NAMALWA (cell line): ENCODE data around the gene ROR1.

Source experiments
- DNase-seq: peaks from one replicate; pipeline ENCODE4 v3.0.0-alpha.2; 2015; ENCODE audit warnings: low spot score

The ROR1 gene

GRCh38 chr1:64107118-64107519 is 333.3 kb downstream of the ROR1 start:
- no peak for DNase-seq

DNA sequence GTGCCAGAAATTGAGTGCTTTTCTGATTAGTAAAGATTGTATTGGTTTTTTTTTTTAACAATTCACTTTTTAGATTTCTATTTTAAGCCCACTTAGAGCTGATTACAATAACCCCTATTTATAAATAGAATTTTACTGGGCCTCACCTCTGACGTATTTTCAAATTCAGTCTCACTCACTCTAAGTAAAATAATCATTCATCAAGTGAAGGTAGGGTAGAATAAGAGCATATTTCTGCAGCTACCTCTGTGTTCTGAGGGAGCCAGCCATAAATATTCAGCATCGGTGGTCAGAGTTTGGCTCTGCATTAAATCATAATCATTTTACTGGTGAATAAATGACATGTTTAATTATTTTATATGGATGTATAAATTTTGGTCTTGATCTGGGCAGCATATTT is 333.8 kb downstream of the ROR1 start:
- no peak for DNase-seq

DNA sequence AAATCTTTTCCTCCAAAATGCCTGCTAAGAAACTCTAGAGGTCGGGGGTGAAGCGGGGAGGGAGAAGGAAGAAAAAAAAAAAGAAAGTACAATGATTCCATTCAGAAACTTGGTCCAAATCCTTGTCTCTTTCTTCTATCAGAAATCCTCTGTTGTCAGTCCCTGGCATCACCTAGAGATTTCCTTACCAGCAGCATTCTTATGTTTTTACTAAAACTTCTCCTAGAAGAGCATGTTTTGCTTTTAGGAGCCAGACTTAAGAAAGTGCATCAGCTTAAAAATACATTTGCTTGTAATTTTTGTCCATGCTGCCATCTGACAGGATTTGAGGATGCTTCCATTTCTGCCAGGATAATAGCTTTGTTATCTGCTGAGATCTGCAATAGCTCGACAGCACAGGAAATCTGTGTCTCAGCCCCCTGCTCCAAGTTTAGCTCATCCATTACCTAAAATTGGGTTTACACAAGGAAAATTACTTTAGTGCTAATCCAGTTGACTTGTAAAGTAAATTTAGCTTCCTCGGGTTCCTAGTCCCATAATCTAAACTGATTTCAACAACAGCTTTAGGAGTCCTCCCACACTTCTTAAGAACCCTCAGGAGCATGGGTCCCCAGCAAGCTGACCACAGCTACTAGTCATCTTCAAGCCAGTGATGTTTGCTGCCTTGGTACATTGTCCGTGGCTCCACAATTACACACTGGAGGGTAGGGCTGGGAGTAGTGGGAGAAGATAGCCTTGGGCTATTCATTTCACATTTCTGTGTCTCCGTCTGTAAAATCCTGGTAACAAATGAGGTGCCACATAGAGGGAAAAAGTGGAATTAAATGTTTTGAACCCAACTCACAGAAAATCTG is 337.3 kb downstream of the ROR1 start:
- no peak for DNase-seq

GRCh38 chr1:64111787-64112186 is 338.0 kb downstream of the ROR1 start:
- DNase-seq = no peak

GRCh38 chr1:64112281-64112680 is 338.5 kb downstream of the ROR1 start:
- DNase-seq = no peak

GRCh38 chr1:64114012-64114525 is 340.3 kb downstream of the ROR1 start:
- no peak for DNase-seq

DNA sequence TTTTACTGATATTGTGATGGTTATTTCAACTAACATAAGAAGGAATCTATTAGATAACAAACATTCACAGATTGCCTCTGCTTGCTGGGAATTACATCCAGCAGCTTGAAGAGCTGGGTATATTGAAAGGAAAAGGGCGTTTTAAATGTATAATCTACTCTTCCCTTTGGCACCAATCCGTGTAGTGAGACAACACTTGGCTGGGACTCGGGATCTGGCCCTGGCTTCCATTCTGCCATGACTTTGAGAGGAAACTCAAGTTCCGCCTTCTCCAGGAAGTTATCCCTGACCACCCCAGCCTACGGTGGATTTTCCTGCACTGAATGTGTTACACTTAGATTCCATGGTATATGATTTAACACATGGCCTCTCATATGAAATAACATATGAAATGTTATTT is 342.7 kb downstream of the ROR1 start:
- no peak for DNase-seq

- DNase-seq = no peak
These were observed 343.7 kb downstream of the ROR1 start for GRCh38 chr1:64117492-64117891.

GRCh38 chr1:64121766-64122385 is 348.1 kb downstream of the ROR1 start:
- no peak for DNase-seq

- DNase-seq = no peak
These were observed 348.8 kb downstream of the ROR1 start for GRCh38 chr1:64122588-64122987.

GRCh38 chr1:64124704-64125440 is 351.1 kb downstream of the ROR1 start:
- DNase-seq = no peak

DNA sequence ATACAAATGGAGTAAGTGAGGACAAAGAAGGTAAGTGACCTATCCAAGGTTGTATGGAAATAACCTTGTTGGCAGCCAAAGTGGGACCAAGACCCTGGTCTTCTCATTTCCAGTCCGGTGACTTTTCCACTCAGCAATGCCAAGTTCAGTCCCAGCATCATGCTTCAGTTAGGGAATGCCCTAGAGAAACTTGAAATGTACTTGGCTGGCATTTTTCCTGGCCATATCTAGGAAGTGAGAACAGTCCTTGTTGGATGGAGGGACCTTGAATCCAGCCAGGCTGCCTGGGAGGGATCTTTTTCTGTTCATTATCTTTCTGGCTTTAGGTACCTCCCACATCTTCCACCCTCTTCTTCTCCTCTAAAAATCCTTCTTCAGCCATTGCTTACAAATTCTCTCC is 352.8 kb downstream of the ROR1 start:
- DNase-seq = no peak

DNA sequence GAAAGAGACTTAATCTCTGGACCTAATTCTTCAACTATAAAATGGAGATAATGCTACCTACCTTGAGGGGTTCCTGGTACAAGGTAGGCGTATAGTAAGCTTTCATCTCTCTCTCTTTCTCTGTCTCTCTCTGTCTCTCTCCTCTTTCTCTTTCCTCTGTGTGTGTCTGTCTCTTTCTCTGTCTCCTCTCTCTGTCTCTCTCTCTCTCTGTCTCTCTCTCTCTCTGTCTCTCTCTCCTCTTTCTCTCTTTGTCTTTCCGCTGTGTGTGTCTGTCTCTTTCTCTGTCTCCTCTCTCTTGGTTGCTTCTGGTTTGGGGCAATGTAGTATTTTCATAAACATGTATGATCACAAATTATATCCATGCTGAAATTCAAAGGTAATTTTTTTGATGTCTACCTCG is 353.5 kb downstream of the ROR1 start:
- no peak for DNase-seq

GRCh38 chr1:64129701-64130100 is 355.9 kb downstream of the ROR1 start:
- DNase-seq = no peak

- no peak for DNase-seq
These were observed 357.3 kb downstream of the ROR1 start for GRCh38 chr1:64131155-64131554.

DNA sequence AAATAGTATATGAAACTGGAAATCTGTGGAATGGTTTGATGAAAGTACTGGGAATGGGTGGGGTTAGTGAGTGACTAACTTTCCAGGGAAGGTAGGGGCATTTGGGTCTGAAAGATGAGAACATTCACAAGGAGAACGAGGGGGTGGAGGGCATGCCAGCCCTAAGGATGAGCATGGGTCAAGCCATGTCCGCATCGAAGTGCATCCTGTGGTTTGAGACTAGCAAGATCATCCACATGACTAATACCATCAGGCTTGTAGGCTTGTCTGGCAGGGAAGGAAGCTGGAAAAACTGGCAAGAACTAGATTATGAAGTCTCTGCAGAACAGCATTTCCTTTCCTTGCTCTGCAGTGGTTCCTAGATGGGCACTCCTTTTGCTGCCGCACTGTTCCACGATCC is 359.2 kb downstream of the ROR1 start:
- no peak for DNase-seq

DNA sequence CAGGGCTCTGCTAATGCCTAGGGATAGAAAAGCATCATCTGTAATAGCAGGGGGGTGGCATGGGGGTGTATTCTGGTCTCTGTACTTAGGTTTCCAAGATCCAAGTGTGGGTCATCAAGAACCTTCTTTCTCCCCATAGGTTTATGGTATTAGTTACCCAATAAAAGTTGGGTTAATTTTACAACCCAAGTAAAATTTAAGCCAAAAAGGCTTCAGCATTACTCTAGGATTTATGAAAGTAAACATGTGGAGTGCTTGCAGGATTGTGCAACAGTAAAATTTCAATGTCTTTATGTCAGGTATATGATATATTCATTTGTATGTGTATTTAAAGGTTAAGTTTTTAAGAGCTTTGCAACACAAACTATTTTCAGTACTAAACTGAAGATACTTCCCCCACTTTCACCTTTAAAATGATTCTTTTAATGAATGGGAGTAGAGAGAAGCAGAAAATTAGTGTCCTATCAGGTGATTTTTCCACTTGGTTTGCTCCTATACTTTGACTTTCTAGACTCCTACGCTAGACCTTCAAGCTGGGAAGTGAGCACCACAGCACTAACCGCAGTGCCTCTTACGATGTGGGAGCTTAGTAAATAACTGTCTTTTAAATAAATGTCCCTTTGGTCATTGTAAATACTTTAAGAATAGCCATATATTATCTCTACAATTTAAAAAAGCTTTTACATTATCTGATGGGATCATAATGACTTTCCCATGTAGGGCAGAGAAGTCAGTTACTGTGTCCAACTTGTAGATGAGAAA is 361.8 kb downstream of the ROR1 start:
- DNase-seq = no peak

DNA sequence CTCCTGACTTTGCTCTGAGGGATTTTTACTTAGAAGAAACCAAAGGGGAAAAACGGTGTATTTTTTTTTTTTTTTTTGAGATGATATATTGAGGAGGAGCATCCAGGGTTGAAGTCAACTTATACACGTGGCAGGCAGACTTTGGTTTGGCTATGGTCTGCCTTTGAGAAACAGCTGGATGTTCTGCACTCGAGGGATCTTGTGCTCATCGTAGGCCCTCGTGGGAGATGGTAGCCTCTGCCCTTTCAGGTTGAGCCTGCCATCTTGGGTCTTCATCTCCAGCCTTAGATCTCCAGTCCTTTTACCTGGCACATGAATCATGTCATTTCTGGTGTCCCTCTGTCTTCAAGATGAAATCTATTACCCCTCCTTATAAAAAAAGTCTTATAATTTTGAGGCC is 362.5 kb downstream of the ROR1 start:
- peak; percentile 3 for DNase-seq

DNA sequence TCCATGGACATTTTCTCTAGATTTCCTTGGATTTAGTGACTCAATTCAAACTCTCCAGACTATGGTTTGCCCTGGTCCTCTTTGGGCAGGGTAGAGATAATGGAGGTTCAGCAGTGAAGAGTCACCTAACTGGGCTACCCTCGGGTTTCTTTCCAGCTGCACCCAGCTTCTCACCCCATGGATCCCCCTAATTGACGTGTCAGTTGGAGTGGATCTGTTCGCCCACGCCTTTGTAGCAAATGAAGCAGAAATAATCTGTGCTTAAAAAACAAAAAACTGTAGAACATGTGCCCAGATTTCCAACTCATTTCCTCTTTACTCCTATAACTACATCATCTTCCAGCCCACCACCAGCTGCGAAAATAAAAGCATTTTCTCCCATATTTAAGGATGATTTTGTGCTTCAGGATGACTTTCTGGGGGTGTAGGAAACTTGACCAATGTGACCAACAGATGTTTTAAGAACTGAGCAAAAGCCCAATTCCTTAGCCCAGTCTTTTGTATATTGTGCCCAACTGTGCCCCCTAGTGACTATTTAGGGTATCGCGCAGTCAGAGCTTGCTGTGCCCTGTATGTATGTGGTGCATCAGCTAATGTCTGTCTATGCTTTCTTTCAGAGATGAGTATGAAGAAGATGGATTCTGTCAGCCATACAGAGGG is 363.1 kb downstream of the ROR1 start:
- DNase-seq = peak; percentile 86

GRCh38 chr1:64137412-64137803 is 363.6 kb downstream of the ROR1 start:
- DNase-seq = no peak

- DNase-seq = no peak
These were observed 366.1 kb downstream of the ROR1 start for GRCh38 chr1:64139877-64140276.

- DNase-seq = no peak
These were observed 366.8 kb downstream of the ROR1 start for GRCh38 chr1:64140596-64140995.
